NCI-H2196 (cell line): Measurements from ENCODE around the gene RGL4.

ENCODE experiments used
- DNase-seq: peaks from one replicate; lab custom pipeline; 2025; ENCODE audit not compliant: unreplicated experiment; lab: John Stamatoyannopoulos, UW

RGL4 gene

GRCh38 chr22:23677701-23677995 lies 13.2 kb upstream of the RGL4 start:
- DNase-seq: no peak

GRCh38 chr22:23678133-23678532 lies 12.7 kb upstream of the RGL4 start:
- DNase-seq: no peak

- no peak for DNase-seq
These were observed 9.6 kb upstream of the RGL4 start for GRCh38 chr22:23681026-23681809.

GRCh38 chr22:23682077-23682476 lies 8.7 kb upstream of the RGL4 start:
- DNase-seq: no peak

- DNase-seq: no peak
These were observed 7.9 kb upstream of the RGL4 start for GRCh38 chr22:23682827-23683355.

- no peak for DNase-seq
These were observed 7.3 kb upstream of the RGL4 start for GRCh38 chr22:23683545-23683944.

GRCh38 chr22:23684026-23684425 lies 6.8 kb upstream of the RGL4 start:
- no peak for DNase-seq

- DNase-seq: no peak
These were observed 6.2 kb upstream of the RGL4 start for GRCh38 chr22:23684561-23685031.

- no peak for DNase-seq
These were observed 5.5 kb upstream of the RGL4 start for GRCh38 chr22:23685205-23685784.

- no peak for DNase-seq
These were observed 4.3 kb upstream of the RGL4 start for GRCh38 chr22:23686416-23687024.

- no peak for DNase-seq
These were observed 2.7 kb upstream of the RGL4 start for GRCh38 chr22:23688121-23688520.

- no peak for DNase-seq
These were observed 2.2 kb upstream of the RGL4 start for GRCh38 chr22:23688571-23688970.

GRCh38 chr22:23689414-23689813 lies 1.4 kb upstream of the RGL4 start:
- DNase-seq: no peak

- DNase-seq: no peak
These were observed 1.1 kb downstream of the RGL4 start for GRCh38 chr22:23691748-23692423.

- DNase-seq: no peak
These were observed 1.9 kb downstream of the RGL4 start for GRCh38 chr22:23692598-23693291.

GRCh38 chr22:23693979-23694680 lies 3.3 kb downstream of the RGL4 start:
- no peak for DNase-seq

GRCh38 chr22:23695141-23695540 lies 4.3 kb downstream of the RGL4 start:
- DNase-seq: no peak

GRCh38 chr22:23695571-23696325 lies 4.9 kb downstream of the RGL4 start:
- no peak for DNase-seq

GRCh38 chr22:23696326-23696851 lies 5.6 kb downstream of the RGL4 start:
- DNase-seq: no peak
